Testis (tissue), 2 donors: ENCODE measurements around the gene CARF.

ENCODE experiments used
- CTCF ChIP-seq, 3 experiments: fragments of 450-650 bp in 2 of 3; fragments of 200-600 bp in 1 of 3; sonication (generic) in 1 of 3; IDR thresholded peaks; one replicate each; pipeline ENCODE4 v1.5.1; 2016 to 2019; ENCODE audit warnings: antibody characterized with exemption in 3 of 3, mild to moderate bottlenecking in 2 of 3, moderate library complexity in 1 of 3
- POLR2A ChIP-seq: fragments of 450-650 bp; IDR thresholded peaks from one replicate; pipeline ENCODE4 v1.6.1; 2017; ENCODE audit warnings: antibody characterized with exemption, mild to moderate bottlenecking, moderate library complexity

DNA sequence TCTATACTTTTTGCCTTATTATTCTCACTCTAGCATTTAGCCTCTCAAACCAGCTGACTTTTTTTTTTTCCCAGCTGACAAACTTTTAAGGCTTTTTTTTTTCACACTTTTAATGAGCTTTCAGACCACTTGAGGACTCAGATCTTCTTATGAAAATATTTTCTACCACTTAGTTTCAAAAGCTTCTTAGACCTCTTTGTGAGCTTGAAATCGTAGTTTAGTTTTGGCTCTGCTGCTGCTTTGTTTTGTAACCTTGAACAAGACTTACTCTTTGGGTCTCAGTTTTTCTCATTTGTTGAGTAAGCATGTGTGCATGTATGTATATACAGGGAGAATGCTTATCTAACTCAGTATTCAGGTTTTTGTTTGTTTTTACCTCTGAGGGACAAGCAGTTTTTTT, 106.1 kb downstream of the CARF start:
- TF ChIP-seq CTCF (IDR thresholded peaks at IDR 0.05) (no peak), POLR2A (no peak)
